Measurements from ENCODE around the gene DPP10. TPM values are rescaled to one million over a fixed set of nuclear protein-coding genes. Genes with fewer than 3 reads are reported as not detected.

Gene DPP10
- total and polyA plus RNA-seq, 3 experiments from 2014 or later, result not detected

DNA sequence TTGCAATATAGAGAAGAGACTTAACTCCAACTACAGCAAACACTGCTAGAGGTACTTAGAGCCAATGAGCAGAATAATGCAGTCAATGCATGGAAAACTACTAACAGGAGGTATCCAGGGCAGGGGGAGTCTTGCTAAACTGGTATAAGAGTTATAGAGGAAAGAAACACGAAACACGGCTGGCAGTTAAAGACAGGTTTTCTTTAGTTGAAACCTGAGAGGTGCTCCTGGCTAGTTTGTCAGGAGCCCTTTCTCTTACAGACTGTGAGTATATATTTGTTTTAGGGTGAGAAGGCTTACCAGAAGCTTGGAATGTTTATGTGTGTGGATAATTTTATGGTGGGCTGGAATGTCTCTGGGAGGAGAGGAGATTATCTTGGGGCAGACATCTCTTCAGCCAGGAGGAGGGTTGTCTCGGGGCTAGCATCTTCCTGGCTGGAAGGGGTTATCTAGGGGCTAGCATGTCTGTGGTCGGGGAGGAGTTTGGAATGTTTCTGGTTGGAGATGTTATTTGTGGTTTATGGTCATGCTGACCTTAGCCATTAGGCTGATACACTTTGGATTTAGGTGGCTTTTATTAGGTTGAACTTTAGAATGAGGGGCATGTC lies 1048.8 kb downstream of the DPP10 start:
- Mint-ChIP-seq H3K36me3 (no peaks in the 10 kb centered on the region), H3K9me3 (peaks cover 5 to 27% (median 11%) of the 10 kb centered on the region in 5 donors), H3K4me1 (no peaks in the 10 kb centered on the region), H3K27me3 (no peaks in the 10 kb centered on the region), H3K27ac (no peak overlapping the region), H3K4me3 (no peak overlapping the region)
- ChIA-PET CTCF (no interaction called here), POLR2A (no interaction called here)
- Histone ChIP-seq H3K36me3 (ENCODE audit: insufficient read depth, low read length) (no peaks in the 10 kb centered on the region), H3K27me3 (ENCODE audit: insufficient read depth, low read length, poor library complexity, severe bottlenecking) (no peaks in the 10 kb centered on the region), H3K27ac (ENCODE audit: low read depth, low read length) (no peak overlapping the region), H3K4me3 (ENCODE audit: low read length) (no peak overlapping the region), H3K9me3 (ENCODE audit: low read length) (no peaks in the 10 kb centered on the region), H3K4me1 (ENCODE audit: insufficient read depth, low read length) (no peaks in the 10 kb centered on the region)
- DNase-seq, result no peak

DNA sequence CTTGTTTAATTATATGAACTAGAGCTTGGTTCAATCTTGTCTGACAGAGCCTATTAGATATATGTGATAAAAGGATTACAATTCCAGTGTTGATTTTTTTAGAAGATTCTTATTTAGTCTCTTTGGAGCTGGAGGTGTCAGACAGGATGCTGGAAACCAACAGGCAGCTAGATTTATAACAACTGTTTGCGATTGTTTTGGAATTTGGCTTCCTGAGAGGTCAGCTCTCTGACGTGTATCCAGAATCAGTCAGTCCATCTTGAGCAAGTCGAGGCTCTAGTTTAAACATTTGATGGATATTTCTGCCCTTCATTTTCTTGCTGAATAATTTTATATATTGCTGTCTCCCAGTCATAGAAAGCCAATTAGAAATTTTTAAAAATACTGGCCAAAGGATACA lies 1062.9 kb downstream of the DPP10 start:
- no peaks in the 10 kb centered on the region for H3K36me3 Mint-ChIP-seq
- Histone ChIP-seq H3K9me3 (ENCODE audit: low read length) (no peaks in the 10 kb centered on the region), H3K4me3 (ENCODE audit: low read length) (no peak overlapping the region), H3K27ac (ENCODE audit: low read depth, low read length) (no peak overlapping the region), H3K4me1 (ENCODE audit: insufficient read depth, low read length) (no peaks in the 10 kb centered on the region), H3K27me3 (ENCODE audit: insufficient read depth, low read length, poor library complexity, severe bottlenecking) (no peaks in the 10 kb centered on the region), H3K36me3 (ENCODE audit: insufficient read depth, low read length) (no peaks in the 10 kb centered on the region)
- H3K27me3 Mint-ChIP-seq, result no peaks in the 10 kb centered on the region
- CTCF ChIA-PET, result no interaction called here
- H3K27ac Mint-ChIP-seq, result no peak overlapping the region
- H3K4me3 Mint-ChIP-seq, result no peak overlapping the region
- no peak for DNase-seq
- POLR2A ChIA-PET, result no interaction called here
- no peaks in the 10 kb centered on the region for H3K4me1 Mint-ChIP-seq
- peaks cover 0 to 30% (median 9%) of the 10 kb centered on the region in 5 donors for H3K9me3 Mint-ChIP-seq

DNA sequence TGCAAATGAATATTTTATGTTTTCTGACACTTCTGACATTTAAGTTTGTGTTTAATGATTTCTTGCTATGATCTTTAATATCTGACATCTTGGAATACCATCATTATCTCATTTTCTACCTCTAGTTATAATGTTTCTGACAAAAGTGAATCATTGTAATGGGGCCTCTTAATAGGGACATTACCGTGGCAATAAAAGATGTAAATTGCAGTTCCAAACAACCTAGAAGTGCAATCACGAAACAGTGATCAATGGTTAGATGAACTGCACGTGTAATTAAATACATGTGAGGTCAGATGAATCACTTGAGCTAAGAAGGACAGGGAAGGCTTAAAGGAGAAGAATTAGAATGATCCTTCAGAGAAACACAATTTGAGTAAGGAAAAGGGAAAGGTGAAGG lies 1078.3 kb downstream of the DPP10 start:
- Mint-ChIP-seq H3K9me3 (peaks cover 0 to 22% (median 19%) of the 10 kb centered on the region in 5 donors), H3K4me3 (no peak overlapping the region), H3K4me1 (no peaks in the 10 kb centered on the region), H3K27me3 (no peaks in the 10 kb centered on the region), H3K27ac (no peak overlapping the region), H3K36me3 (peaks cover 0 to 3% (median 0%) of the 10 kb centered on the region in 3 donors)
- Histone ChIP-seq H3K4me1 (ENCODE audit: insufficient read depth, low read length) (no peaks in the 10 kb centered on the region), H3K9me3 (ENCODE audit: low read length) (no peaks in the 10 kb centered on the region), H3K27ac (ENCODE audit: low read depth, low read length) (no peak overlapping the region), H3K4me3 (ENCODE audit: low read length) (no peak overlapping the region), H3K27me3 (ENCODE audit: insufficient read depth, low read length, poor library complexity, severe bottlenecking) (no peaks in the 10 kb centered on the region), H3K36me3 (ENCODE audit: insufficient read depth, low read length) (no peaks in the 10 kb centered on the region)
- POLR2A ChIA-PET, result no interaction called here
- DNase-seq, result no peak
- CTCF ChIA-PET, result no interaction called here

DNA sequence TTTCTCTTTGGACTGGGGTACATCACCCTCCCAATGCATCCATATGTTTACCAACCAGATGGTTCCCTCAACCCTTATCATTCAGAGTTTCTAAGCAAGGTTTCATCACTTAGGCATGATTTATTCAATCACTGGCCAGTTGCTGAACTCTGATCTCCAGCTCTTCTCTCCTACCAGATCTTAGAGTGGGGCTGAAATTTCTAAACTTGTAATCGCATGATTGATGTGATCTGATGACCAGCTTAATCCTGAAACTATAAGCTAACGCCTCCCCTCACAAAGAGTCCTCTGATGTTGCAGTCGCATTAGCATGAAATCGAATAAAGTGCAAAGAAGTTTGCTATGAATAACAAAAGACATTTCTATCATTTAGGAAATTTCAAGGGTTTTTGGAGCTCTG lies 1082.0 kb downstream of the DPP10 start:
- H3K4me1 ChIP-seq (ENCODE audit: insufficient read depth, low read length), result no peaks in the 10 kb centered on the region
- CTCF ChIA-PET, result no interaction called here
- H3K27ac ChIP-seq (ENCODE audit: low read depth, low read length), result no peak overlapping the region
- no peak overlapping the region for H3K4me3 ChIP-seq (ENCODE audit: low read length)
- POLR2A ChIA-PET, result no interaction called here
- H3K27me3 ChIP-seq (ENCODE audit: insufficient read depth, low read length, poor library complexity, severe bottlenecking), result no peaks in the 10 kb centered on the region
- Mint-ChIP-seq H3K9me3 (peaks cover 0 to 25% (median 14%) of the 10 kb centered on the region in 5 donors), H3K27ac (no peak overlapping the region), H3K4me1 (no peaks in the 10 kb centered on the region), H3K36me3 (peaks cover 0 to 3% (median 0%) of the 10 kb centered on the region in 3 donors), H3K27me3 (no peaks in the 10 kb centered on the region), H3K4me3 (no peak overlapping the region)
- H3K9me3 ChIP-seq (ENCODE audit: low read length), result no peaks in the 10 kb centered on the region
- no peaks in the 10 kb centered on the region for H3K36me3 ChIP-seq (ENCODE audit: insufficient read depth, low read length)
- DNase-seq, result no peak

DNA sequence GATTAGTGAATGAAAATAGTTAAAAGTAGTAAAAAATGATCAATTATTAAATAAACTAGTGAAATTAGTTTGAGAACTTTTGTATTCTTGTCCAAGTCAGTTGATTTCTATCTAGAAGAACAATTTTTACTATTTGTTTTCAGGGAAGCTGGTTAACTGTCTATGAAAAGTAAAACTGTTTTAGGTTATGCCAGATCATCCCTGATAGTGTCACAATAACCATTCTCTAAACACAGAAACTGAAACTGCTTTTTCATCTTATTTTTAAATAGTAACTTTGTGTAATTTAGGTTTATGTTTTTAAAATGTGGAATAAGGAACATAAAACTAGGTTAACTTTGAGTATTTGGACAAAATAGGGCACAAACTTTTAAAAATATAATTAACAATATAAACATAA lies 1087.2 kb downstream of the DPP10 start:
- Mint-ChIP-seq H3K9me3 (peaks cover 3 to 20% (median 4%) of the 10 kb centered on the region in 5 donors), H3K4me1 (no peaks in the 10 kb centered on the region), H3K27me3 (no peaks in the 10 kb centered on the region), H3K36me3 (no peaks in the 10 kb centered on the region), H3K27ac (no peak overlapping the region), H3K4me3 (no peak overlapping the region)
- no peaks in the 10 kb centered on the region for H3K9me3 ChIP-seq (ENCODE audit: low read length)
- no peaks in the 10 kb centered on the region for H3K27me3 ChIP-seq (ENCODE audit: insufficient read depth, low read length, poor library complexity, severe bottlenecking)
- ChIA-PET CTCF (no interaction called here), POLR2A (no interaction called here)
- no peak overlapping the region for H3K4me3 ChIP-seq (ENCODE audit: low read length)
- no peaks in the 10 kb centered on the region for H3K36me3 ChIP-seq (ENCODE audit: insufficient read depth, low read length)
- DNase-seq, result no peak
- no peak overlapping the region for H3K27ac ChIP-seq (ENCODE audit: low read depth, low read length)
- no peaks in the 10 kb centered on the region for H3K4me1 ChIP-seq (ENCODE audit: insufficient read depth, low read length)

DNA sequence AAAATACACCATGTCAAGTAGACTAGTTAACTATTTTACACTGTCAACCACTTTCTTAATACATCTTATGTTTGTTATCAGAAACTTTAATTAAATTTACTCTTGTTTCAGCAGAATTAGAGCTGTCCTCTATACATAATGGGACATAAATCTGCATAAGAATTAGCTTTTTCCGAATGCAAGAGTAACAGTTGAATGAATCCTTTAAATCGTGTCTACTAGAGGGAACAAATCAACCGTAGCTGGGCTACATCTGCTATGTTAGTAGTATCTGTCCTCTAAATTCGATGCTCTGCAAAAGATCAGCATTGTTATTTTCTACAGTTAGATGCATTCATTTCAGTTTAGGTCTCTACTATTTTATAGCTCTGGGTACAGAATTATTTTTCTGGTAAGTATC lies 1090.6 kb downstream of the DPP10 start:
- Histone ChIP-seq H3K27me3 (ENCODE audit: insufficient read depth, low read length, poor library complexity, severe bottlenecking) (no peaks in the 10 kb centered on the region), H3K4me1 (ENCODE audit: insufficient read depth, low read length) (no peaks in the 10 kb centered on the region), H3K36me3 (ENCODE audit: insufficient read depth, low read length) (no peaks in the 10 kb centered on the region), H3K9me3 (ENCODE audit: low read length) (no peaks in the 10 kb centered on the region), H3K27ac (ENCODE audit: low read depth, low read length) (no peak overlapping the region), H3K4me3 (ENCODE audit: low read length) (no peak overlapping the region)
- ChIA-PET POLR2A (no interaction called here), CTCF (no interaction called here)
- Mint-ChIP-seq H3K36me3 (no peaks in the 10 kb centered on the region), H3K4me1 (no peaks in the 10 kb centered on the region), H3K27me3 (no peaks in the 10 kb centered on the region), H3K4me3 (no peak overlapping the region), H3K27ac (no peak overlapping the region), H3K9me3 (peaks cover 0 to 20% (median 4%) of the 10 kb centered on the region in 5 donors)
- no peak for DNase-seq

DNA sequence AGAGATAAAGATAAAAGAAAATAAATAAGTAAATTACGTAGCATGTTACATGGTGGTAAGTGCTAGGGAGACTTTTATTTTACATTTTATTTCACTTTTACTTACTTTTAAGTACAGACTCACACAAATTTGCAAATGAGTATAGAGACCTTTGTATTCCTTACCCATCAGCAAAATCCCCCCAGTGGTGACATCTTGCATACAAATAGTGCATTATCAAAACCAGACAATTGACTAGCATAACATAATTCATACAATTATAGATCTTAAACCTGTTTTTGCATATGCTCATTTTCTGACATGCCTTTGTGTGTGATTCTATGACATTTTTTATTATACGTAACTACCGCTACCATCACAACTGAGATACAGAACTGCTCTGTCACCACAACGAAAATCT lies 1099.4 kb downstream of the DPP10 start:
- H3K27me3 ChIP-seq (ENCODE audit: insufficient read depth, low read length, poor library complexity, severe bottlenecking), result no peaks in the 10 kb centered on the region
- Mint-ChIP-seq H3K4me1 (no peaks in the 10 kb centered on the region), H3K9me3 (peaks cover 5 to 22% (median 11%) of the 10 kb centered on the region in 5 donors), H3K27ac (no peak overlapping the region), H3K36me3 (no peaks in the 10 kb centered on the region), H3K27me3 (peaks cover 0 to 2% of the 10 kb centered on the region in 2 donors), H3K4me3 (no peak overlapping the region)
- H3K4me3 ChIP-seq (ENCODE audit: low read length), result no peak overlapping the region
- CTCF ChIA-PET, result no interaction called here
- DNase-seq, result no peak
- H3K27ac ChIP-seq (ENCODE audit: low read depth, low read length), result no peak overlapping the region
- H3K9me3 ChIP-seq (ENCODE audit: low read length), result no peaks in the 10 kb centered on the region
- POLR2A ChIA-PET, result no interaction called here
- no peaks in the 10 kb centered on the region for H3K4me1 ChIP-seq (ENCODE audit: insufficient read depth, low read length)
- H3K36me3 ChIP-seq (ENCODE audit: insufficient read depth, low read length), result no peaks in the 10 kb centered on the region

DNA sequence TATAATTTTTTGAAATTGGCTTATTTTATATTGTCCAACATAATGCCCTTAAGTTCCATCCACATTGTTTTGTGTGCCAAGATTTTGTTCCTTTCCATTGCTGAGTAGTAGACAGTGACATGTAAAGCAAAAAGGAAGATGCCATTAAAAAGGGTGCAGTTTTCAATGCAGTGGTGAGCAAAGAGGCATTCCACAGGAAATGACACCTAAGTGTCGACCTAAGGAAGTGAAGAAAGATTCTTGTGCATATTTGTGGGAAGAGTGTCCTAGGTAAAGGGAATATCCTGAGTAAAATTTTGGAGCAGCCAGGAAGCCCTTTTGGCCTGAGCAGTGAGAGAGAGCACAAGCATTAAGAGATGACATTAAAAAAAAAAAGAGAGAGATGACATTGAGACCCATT lies 1099.9 kb downstream of the DPP10 start:
- Histone ChIP-seq H3K9me3 (ENCODE audit: low read length) (no peaks in the 10 kb centered on the region), H3K36me3 (ENCODE audit: insufficient read depth, low read length) (no peaks in the 10 kb centered on the region)

DNA sequence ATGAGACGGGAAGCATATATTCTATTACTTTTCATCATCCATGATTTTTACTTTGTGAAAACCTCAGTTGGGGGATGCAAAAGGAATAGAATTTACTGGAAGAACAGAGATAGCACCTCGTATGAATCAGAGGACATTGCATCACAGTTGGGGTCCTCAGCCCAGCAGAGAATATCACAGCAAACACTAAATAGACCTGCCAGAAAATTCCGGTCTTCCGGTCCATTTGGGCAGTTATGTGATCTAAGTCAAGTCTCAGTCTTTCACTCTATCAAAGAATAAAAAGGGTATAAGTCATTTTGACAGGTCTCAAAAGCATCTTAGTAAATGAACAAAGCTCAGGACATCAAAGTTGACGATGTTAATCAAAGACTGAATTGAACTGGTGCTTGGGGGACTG lies 1100.6 kb downstream of the DPP10 start:
- peaks cover 0 to 2% of the 10 kb centered on the region in 2 donors for H3K27me3 Mint-ChIP-seq
- ChIA-PET POLR2A (no interaction called here), CTCF (no interaction called here)
- no peak overlapping the region for H3K27ac ChIP-seq (ENCODE audit: low read depth, low read length)
- no peaks in the 10 kb centered on the region for H3K9me3 ChIP-seq (ENCODE audit: low read length)
- no peak overlapping the region for H3K27ac Mint-ChIP-seq
- no peaks in the 10 kb centered on the region for H3K4me1 ChIP-seq (ENCODE audit: insufficient read depth, low read length)
- no peak overlapping the region for H3K4me3 Mint-ChIP-seq
- no peak for DNase-seq
- no peaks in the 10 kb centered on the region for H3K36me3 ChIP-seq (ENCODE audit: insufficient read depth, low read length)
- H3K36me3 Mint-ChIP-seq, result no peaks in the 10 kb centered on the region
- H3K4me3 ChIP-seq (ENCODE audit: low read length), result no peak overlapping the region
- H3K9me3 Mint-ChIP-seq, result peaks cover 5 to 23% (median 9%) of the 10 kb centered on the region in 5 donors
- H3K4me1 Mint-ChIP-seq, result no peaks in the 10 kb centered on the region
- no peaks in the 10 kb centered on the region for H3K27me3 ChIP-seq (ENCODE audit: insufficient read depth, low read length, poor library complexity, severe bottlenecking)

More for the DNA sequence above, 1099.9 kb downstream of the DPP10 start:
- no peak overlapping the region for H3K4me3 ChIP-seq (ENCODE audit: low read length)
- no peaks in the 10 kb centered on the region for H3K4me1 ChIP-seq (ENCODE audit: insufficient read depth, low read length)
- Mint-ChIP-seq H3K4me3 (no peak overlapping the region), H3K27ac (no peak overlapping the region), H3K27me3 (peaks cover 0 to 2% of the 10 kb centered on the region in 2 donors), H3K9me3 (peaks cover 5 to 22% (median 11%) of the 10 kb centered on the region in 5 donors), H3K4me1 (no peaks in the 10 kb centered on the region), H3K36me3 (no peaks in the 10 kb centered on the region)
- no peaks in the 10 kb centered on the region for H3K27me3 ChIP-seq (ENCODE audit: insufficient read depth, low read length, poor library complexity, severe bottlenecking)
- POLR2A ChIA-PET, result no interaction called here
- no peak for DNase-seq
- CTCF ChIA-PET, result no interaction called here
- no peak overlapping the region for H3K27ac ChIP-seq (ENCODE audit: low read depth, low read length)
